Measurements from ENCODE around the gene AGER. TPM values are rescaled to one million over a fixed set of nuclear protein-coding genes. Genes with fewer than 3 reads are reported as not detected.

AGER gene
- total and polyA plus RNA-seq, 2 of the 4 experiments (the other 2 are of a cell fraction), result 0.18 to 4.2 TPM

DNA sequence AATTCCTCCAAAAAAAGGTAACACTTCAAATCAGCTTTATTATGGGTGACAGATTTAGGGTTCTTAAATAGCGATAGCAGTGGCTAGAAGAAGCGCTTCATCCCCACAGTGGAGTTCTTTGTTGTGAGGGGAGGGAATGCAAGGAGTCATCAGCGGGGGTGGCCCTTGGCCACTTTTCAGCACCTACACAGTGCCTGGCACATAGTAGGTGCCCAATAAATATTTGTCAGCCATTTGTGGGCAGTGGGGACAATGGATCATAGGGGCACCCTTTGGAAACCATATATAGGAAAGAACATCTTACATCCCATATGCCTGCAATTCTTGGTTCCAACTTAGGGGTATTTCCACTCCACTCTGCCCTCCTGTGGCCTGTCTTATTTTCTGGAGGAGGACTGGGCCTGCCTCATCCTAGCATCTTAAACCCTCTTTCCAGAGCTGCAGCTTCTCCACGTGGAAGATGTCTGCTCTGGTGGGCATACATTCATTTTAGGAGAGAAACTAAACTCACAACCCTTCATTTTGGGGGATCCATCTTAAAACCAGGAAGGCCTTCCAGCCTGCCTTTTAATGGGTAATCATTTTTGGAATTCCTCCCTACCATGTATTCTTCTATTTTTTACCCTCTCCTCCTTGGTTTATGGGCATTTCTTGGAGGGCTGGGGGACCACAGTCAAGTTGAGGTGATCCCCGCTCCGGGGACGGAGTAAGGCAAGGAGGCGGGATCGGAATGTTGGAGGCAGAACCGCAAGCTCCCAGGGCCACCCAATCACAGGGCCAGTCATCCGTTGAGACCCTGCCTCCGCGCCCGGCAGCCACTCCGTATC lies 11.0 kb upstream of the AGER start:
- H3K79me1 ChIP-seq (ENCODE audit: low read depth in 1 of 2, low read length in 2 of 2), result peaks cover 18 to 45% of the 10 kb centered on the region in 2 experiments
- H3K27ac ChIP-seq (ENCODE audit: insufficient read depth, low read length), result peak overlapping the region; percentile 78
- peak overlapping the region; percentile 16; the same call in 1 of the 3 replicates for H2BK15ac ChIP-seq (ENCODE audit: low read depth, low read length)
- H3K27me3 ChIP-seq (ENCODE audit: control insufficient read depth, insufficient read depth, low read length), result no peaks in the 10 kb centered on the region
- peak overlapping the region; percentile 86 for H3K14ac ChIP-seq (replicated peaks; ENCODE audit: low read depth, low read length)
- peak overlapping the region; percentile 35 for H3K4me3 ChIP-seq (ENCODE audit: insufficient read depth, low read depth, low read length)
- no TSS peak for BruUV-seq (replicated peaks)
- H2BK120ac ChIP-seq (ENCODE audit: low read depth, low read length), result peak overlapping the region; percentile 45; the same call in 1 of the 2 replicates
- peak overlapping the region; percentile 73 for H3K9ac ChIP-seq (ENCODE audit: low read depth, low read length)
- H4K5ac ChIP-seq (ENCODE audit: low read depth, low read length), result peak overlapping the region; percentile 83
- peaks cover 25% of the 10 kb centered on the region for H3K9me1 ChIP-seq (ENCODE audit: insufficient read depth, low read length)
- H4K20me1 ChIP-seq (ENCODE audit: insufficient read depth, low read length), result no peaks in the 10 kb centered on the region
- dilution Hi-C loops (cut with HindIII; ENCODE audit: low sequenced_read_pairs, unreplicated experiment), result no loop called here
- H3K4me2 ChIP-seq (ENCODE audit: low read depth, low read length), result peak overlapping the region; percentile 90
- H3K4ac ChIP-seq (ENCODE audit: low read depth, low read length), result peak overlapping the region; percentile 94
- in situ Hi-C loops (cut with MboI; ENCODE audit: low sequenced_read_pairs), result loop anchor here (5.0 to 25.0 kb wide), 2 partner anchors 78 to 767 kb away; partner anchors contain the start of genes BRD2 and HLA-DMA
- ATAC-seq (ENCODE audit: low read depth) (peak; percentile 12), DNase-seq (peak; percentile 62)
- no peak overlapping the region for H2BK20ac ChIP-seq (ENCODE audit: low read depth, low read length)
- H2AK5ac ChIP-seq (ENCODE audit: low read depth, low read length), result peak overlapping the region; percentile 76
- intact Hi-C loops (cut with micrococcal nuclease), result loop anchor here (1.0 kb wide), 3 partner anchors 41 to 76 kb away; partner anchors contain the start of genes FKBPL and PPT2
- peak overlapping the region; percentile 74 for H3K23ac ChIP-seq (ENCODE audit: low read depth, low read length)
- H2AK9ac ChIP-seq (replicated peaks; ENCODE audit: low read depth, low read length, poor library complexity), result peak overlapping the region; percentile 88
- peak overlapping the region; percentile 60 for H4K91ac ChIP-seq (ENCODE audit: insufficient read depth, low read depth, low read length)
- WGBS, 2 experiments (ENCODE audit: extremely low coverage in 2 of 2, insufficient read length in 1 of 2), result no CpG with 5 or more reads among the region's 15 CpGs
- peak overlapping the region; percentile 84 for H2BK5ac ChIP-seq (ENCODE audit: low read depth, low read length, poor library complexity, severe bottlenecking)
- CTCF ChIA-PET, result interaction anchor here (0.8 to 1.1 kb wide), 3 partner anchors 46 to 674 kb away, joined by 4 to 6 read pairs (median 4); no protein-coding TSS in a partner anchor
- H3K56ac ChIP-seq (ENCODE audit: extremely low read depth, insufficient read depth, low read length), result peak overlapping the region; percentile 91
- peak overlapping the region; percentile 98 for H2AFZ ChIP-seq (replicated peaks; ENCODE audit: low read length, poor library complexity)
- peak overlapping the region; percentile 32 for H3K18ac ChIP-seq (ENCODE audit: low read depth, low read length)
- peak overlapping the region; percentile 78 to 92 for H4K8ac ChIP-seq (ENCODE audit: low read depth in 2 of 2, low read length in 2 of 2)
- no peaks in the 10 kb centered on the region for H3K36me3 ChIP-seq (ENCODE audit: control insufficient read depth, insufficient read depth, low read length)
- H3K9me3 ChIP-seq (ENCODE audit: control insufficient read depth, insufficient read depth, low read length), result no peaks in the 10 kb centered on the region
- POLR2A ChIA-PET (ENCODE audit: unreplicated experiment), result interaction anchor here (0.5 to 1.2 kb wide), 5 partner anchors 9 to 777 kb away, joined by 4 to 15 read pairs (median 5); no protein-coding TSS in a partner anchor
- H3K4me1 ChIP-seq (ENCODE audit: control insufficient read depth, insufficient read depth, low read length), result peaks cover 15% of the 10 kb centered on the region
- TF ChIP-seq FOS (IDR thresholded peaks at IDR 0.05; ENCODE audit: low read depth, low read length) (no peak), MXI1 (IDR thresholded peaks at IDR 0.05; ENCODE audit: borderline replicate concordance, low read depth, low read length) (no peak), RCOR1 (IDR thresholded peaks at IDR 0.05; ENCODE audit: insufficient replicate concordance, low read length) (no peak), RAD21 (IDR thresholded peaks at IDR 0.05; ENCODE audit: low read length) (peak; percentile 58), BHLHE40 (IDR thresholded peaks at IDR 0.05; ENCODE audit: low read depth, low read length) (no peak), CHD1 (IDR thresholded peaks at IDR 0.05; ENCODE audit: low read depth, low read length) (no peak), ELK1 (IDR thresholded peaks at IDR 0.05; ENCODE audit: borderline replicate concordance, low read depth, low read length) (no peak), RFX5 (IDR thresholded peaks at IDR 0.05; ENCODE audit: low read depth, low read length) (no peak), CEBPB (IDR thresholded peaks at IDR 0.05; ENCODE audit: low read depth, low read length) (no peak), MAZ (IDR thresholded peaks at IDR 0.05; ENCODE audit: borderline replicate concordance, low read depth, low read length) (no peak), NFE2L2 (IDR thresholded peaks at IDR 0.05; ENCODE audit: low read depth, low read length) (no peak)
- TF ChIP-seq, protein P1, sequence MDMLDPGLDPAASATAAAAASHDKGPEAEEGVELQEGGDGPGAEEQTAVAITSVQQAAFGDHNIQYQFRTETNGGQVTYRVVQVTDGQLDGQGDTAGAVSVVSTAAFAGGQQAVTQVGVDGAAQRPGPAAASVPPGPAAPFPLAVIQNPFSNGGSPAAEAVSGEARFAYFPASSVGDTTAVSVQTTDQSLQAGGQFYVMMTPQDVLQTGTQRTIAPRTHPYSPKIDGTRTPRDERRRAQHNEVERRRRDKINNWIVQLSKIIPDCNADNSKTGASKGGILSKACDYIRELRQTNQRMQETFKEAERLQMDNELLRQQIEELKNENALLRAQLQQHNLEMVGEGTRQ (IDR thresholded peaks at IDR 0.05; ENCODE audit: low read depth, low read length), result no peak
- TF ChIP-seq, protein P2, sequence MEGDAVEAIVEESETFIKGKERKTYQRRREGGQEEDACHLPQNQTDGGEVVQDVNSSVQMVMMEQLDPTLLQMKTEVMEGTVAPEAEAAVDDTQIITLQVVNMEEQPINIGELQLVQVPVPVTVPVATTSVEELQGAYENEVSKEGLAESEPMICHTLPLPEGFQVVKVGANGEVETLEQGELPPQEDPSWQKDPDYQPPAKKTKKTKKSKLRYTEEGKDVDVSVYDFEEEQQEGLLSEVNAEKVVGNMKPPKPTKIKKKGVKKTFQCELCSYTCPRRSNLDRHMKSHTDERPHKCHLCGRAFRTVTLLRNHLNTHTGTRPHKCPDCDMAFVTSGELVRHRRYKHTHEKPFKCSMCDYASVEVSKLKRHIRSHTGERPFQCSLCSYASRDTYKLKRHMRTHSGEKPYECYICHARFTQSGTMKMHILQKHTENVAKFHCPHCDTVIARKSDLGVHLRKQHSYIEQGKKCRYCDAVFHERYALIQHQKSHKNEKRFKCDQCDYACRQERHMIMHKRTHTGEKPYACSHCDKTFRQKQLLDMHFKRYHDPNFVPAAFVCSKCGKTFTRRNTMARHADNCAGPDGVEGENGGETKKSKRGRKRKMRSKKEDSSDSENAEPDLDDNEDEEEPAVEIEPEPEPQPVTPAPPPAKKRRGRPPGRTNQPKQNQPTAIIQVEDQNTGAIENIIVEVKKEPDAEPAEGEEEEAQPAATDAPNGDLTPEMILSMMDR (conservative IDR thresholded peaks at IDR 0.05; ENCODE audit: low read depth, low read length), result peak; percentile 62

Measured in IMR-90 (cell line).